ENCODE results near the gene SMCP. TPM values are rescaled to one million over a fixed set of nuclear protein-coding genes. Genes with fewer than 3 reads are reported as not detected.

SMCP gene
- total RNA-seq, 1 donor from 2014 or later, result not detected

- TF ChIP-seq CTCF (IDR thresholded peaks at IDR 0.05; ENCODE audit: insufficient read depth, low read length, poor library complexity, severe bottlenecking), result no peak
- no peak for DNase-seq (ENCODE audit: low read depth)
- Histone ChIP-seq H3K36me3 (ENCODE audit: control insufficient read depth, insufficient read depth, low read length) (no peaks in the 10 kb centered on the region), H3K27me3 (ENCODE audit: control insufficient read depth, insufficient read depth, low read length) (no peaks in the 10 kb centered on the region), H3K4me3 (ENCODE audit: low read depth, low read length) (no peak overlapping the region)
Measured at GRCh38 chr1:152912900-152913299, 34.8 kb downstream of the SMCP start.

GRCh38 chr1:152917794-152918193 lies 39.7 kb downstream of the SMCP start:
- no peaks in the 10 kb centered on the region for H3K36me3 ChIP-seq (ENCODE audit: control insufficient read depth, insufficient read depth, low read length)
- no peaks in the 10 kb centered on the region for H3K27me3 ChIP-seq (ENCODE audit: control insufficient read depth, insufficient read depth, low read length)
- no peak overlapping the region for H3K4me3 ChIP-seq (ENCODE audit: low read depth, low read length)
- no peak for DNase-seq (ENCODE audit: low read depth)
- TF ChIP-seq CTCF (IDR thresholded peaks at IDR 0.05; ENCODE audit: insufficient read depth, low read length, poor library complexity, severe bottlenecking), result no peak

GRCh38 chr1:152919071-152919470 lies 40.9 kb downstream of the SMCP start:
- Histone ChIP-seq H3K4me3 (ENCODE audit: low read depth, low read length) (no peak overlapping the region), H3K36me3 (ENCODE audit: control insufficient read depth, insufficient read depth, low read length) (no peaks in the 10 kb centered on the region), H3K27me3 (ENCODE audit: control insufficient read depth, insufficient read depth, low read length) (no peaks in the 10 kb centered on the region)
- DNase-seq (ENCODE audit: low read depth), result no peak
- no peak for TF ChIP-seq CTCF (IDR thresholded peaks at IDR 0.05; ENCODE audit: insufficient read depth, low read length, poor library complexity, severe bottlenecking)

- H3K27me3 ChIP-seq (ENCODE audit: control insufficient read depth, insufficient read depth, low read length), result no peaks in the 10 kb centered on the region
- no peaks in the 10 kb centered on the region for H3K36me3 ChIP-seq (ENCODE audit: control insufficient read depth, insufficient read depth, low read length)
- no peak for TF ChIP-seq CTCF (IDR thresholded peaks at IDR 0.05; ENCODE audit: insufficient read depth, low read length, poor library complexity, severe bottlenecking)
- H3K4me3 ChIP-seq (ENCODE audit: low read depth, low read length), result no peak overlapping the region
- no peak for DNase-seq (ENCODE audit: low read depth)
Measured at GRCh38 chr1:152924191-152924590, 46.1 kb downstream of the SMCP start.

- H3K36me3 ChIP-seq (ENCODE audit: control insufficient read depth, insufficient read depth, low read length), result no peaks in the 10 kb centered on the region
- H3K27me3 ChIP-seq (ENCODE audit: control insufficient read depth, insufficient read depth, low read length), result no peaks in the 10 kb centered on the region
- peak; percentile 15 for TF ChIP-seq CTCF (IDR thresholded peaks at IDR 0.05; ENCODE audit: insufficient read depth, low read length, poor library complexity, severe bottlenecking)
- no peak overlapping the region for H3K4me3 ChIP-seq (ENCODE audit: low read depth, low read length)
- DNase-seq (ENCODE audit: low read depth), result no peak
Measured at GRCh38 chr1:152926091-152926490, 48.0 kb downstream of the SMCP start.

GRCh38 chr1:152928671-152929070 lies 50.5 kb downstream of the SMCP start:
- no peak for DNase-seq (ENCODE audit: low read depth)
- TF ChIP-seq CTCF (IDR thresholded peaks at IDR 0.05; ENCODE audit: insufficient read depth, low read length, poor library complexity, severe bottlenecking), result no peak
- Histone ChIP-seq H3K36me3 (ENCODE audit: control insufficient read depth, insufficient read depth, low read length) (no peaks in the 10 kb centered on the region), H3K4me3 (ENCODE audit: low read depth, low read length) (no peak overlapping the region), H3K27me3 (ENCODE audit: control insufficient read depth, insufficient read depth, low read length) (no peaks in the 10 kb centered on the region)
